ENCODE data around the gene NXN.
"Not testable (repeated sequence)": the region's sequence is repeated elsewhere in the genome, so short reads cannot be mapped to it uniquely, and the experiment has no call there.

NXN gene

DNA sequence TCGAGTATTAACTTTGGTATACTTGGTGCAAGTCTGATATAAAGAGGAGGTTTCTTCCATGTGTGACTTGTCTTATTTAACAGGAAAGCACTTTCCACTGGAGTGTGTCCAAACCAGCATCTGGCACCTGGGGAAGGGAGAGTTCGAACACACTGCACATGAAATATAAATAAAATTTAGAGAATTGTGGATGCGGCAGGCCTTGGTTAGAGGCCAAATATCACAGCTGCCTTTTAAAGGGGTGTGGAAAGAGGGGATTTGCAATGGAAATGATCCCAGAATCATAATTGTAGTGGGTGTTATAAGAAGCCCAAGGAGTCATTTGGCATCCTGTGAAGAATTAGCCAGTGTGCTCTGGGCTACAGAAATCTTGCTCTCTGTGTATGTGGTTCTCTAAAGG, 4.3 kb upstream of the NXN start:
- peaks cover 4% of the 10 kb centered on the region for H3K36me3 Mint-ChIP-seq (ENCODE audit: insufficient read depth)
- H3K27ac Mint-ChIP-seq (ENCODE audit: low read depth), result no peak overlapping the region
- H3K27me3 Mint-ChIP-seq, result no peaks in the 10 kb centered on the region
- no peak overlapping the region for H3K4me3 Mint-ChIP-seq
- DNase-seq (ENCODE audit: low spot score in 2 of 2) (no peak), ATAC-seq (replicated peaks; ENCODE audit: extremely low read depth, poor library complexity, severe bottlenecking) (no peak)
- no peaks in the 10 kb centered on the region for H3K9me3 Mint-ChIP-seq
- H3K4me1 Mint-ChIP-seq, result peaks cover 11% of the 10 kb centered on the region

DNA sequence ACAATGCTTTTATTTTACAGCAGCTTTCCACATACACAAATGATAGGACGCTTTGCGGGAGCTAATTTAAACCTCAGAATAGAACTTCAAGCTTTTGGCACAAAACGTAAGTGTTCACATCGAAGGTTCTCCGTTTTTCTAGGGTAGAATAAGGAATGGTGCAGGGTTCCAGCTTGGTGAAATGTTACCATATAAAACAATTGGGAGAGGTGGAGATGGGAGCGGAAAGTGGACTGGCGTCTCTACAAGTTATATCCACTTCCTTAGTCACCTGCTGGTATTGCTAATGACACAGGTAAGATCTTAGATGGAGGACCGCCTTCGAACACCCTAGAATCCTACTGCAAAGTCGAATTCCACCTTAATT, 1.7 kb upstream of the NXN start:
- no peak for ATAC-seq (replicated peaks; ENCODE audit: extremely low read depth, poor library complexity, severe bottlenecking)
- H3K9me3 Mint-ChIP-seq, result no peaks in the 10 kb centered on the region
- no peak for DNase-seq (ENCODE audit: low spot score in 2 of 2)
- H3K4me1 Mint-ChIP-seq, result peaks cover 17% of the 10 kb centered on the region
- peaks cover 4% of the 10 kb centered on the region for H3K36me3 Mint-ChIP-seq (ENCODE audit: insufficient read depth)
- no peak overlapping the region for H3K27ac Mint-ChIP-seq (ENCODE audit: low read depth)
- H3K4me3 Mint-ChIP-seq, result peak overlapping the region; percentile 73
- H3K27me3 Mint-ChIP-seq, result peaks cover 24% of the 10 kb centered on the region

DNA sequence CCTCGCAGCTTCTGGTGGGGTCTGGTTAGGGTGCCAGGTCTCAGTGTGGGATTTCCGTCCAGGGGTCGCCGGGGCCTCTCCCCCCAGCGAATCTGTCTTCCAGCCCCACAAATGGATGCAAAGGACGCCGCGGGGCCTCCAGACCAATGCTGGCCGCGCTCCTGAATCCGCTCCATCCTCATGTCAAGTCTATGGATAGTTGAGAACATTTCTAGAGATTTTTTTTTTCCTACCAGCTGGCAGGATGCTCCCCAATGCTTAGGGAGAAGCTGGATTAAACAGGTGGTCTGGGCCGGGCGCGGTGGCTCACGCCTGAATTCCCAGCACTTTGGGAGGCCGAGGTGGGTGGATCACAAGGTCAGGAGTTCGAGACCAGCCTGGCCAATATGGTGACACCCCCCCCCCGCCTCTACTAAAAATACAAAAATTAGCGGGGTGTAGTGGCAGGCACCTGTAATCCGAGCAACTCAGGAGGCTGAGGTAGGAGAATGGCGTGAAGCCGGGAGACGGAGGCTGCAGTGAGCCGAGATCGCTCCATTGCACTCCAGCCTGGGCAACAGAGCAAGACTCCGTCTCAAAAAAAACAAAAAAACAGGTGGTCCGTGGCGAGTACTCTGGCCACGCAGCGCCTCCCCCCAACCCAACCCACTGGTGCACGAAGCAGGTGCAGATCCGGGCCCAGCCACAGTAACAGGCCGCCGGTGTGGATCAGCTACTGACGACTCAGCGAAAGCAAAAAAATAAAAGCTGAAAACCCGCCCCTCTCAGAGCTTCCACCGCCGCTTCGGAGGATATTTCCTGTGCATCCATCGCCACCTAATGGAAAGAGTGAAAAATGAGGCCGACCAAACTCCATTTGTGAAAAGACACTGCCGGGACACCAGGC, 1.1 kb upstream of the NXN start:
- Mint-ChIP-seq H3K4me3 (peak overlapping the region; percentile 73), H3K27ac (ENCODE audit: low read depth) (no peak overlapping the region), H3K4me1 (peaks cover 17% of the 10 kb centered on the region), H3K27me3 (peaks cover 30% of the 10 kb centered on the region), H3K9me3 (no peaks in the 10 kb centered on the region), H3K36me3 (ENCODE audit: insufficient read depth) (peaks cover 4% of the 10 kb centered on the region)
- ATAC-seq (replicated peaks; ENCODE audit: extremely low read depth, poor library complexity, severe bottlenecking) (peak; percentile 82), DNase-seq (ENCODE audit: low spot score in 2 of 2) (peak; percentile 55 to 73)

DNA sequence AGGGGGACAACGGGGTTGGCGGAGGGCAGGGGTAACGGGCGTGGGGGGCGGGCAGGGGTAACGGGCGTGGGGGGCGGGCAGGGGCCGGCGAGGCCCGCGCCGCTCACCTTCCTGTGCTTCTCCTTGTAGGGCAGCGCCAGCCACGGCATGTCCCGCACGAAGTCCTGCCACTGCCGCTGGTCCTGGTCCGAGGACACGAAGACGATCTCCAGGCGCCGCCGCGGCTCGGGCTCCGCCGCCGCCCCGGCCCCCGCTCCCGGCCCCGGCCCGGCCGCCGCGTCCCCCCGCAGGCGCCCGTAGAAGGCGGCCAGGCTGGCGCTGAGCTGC, 401 bp downstream of the NXN start:
- no peak for ATAC-seq (replicated peaks; ENCODE audit: extremely low read depth, poor library complexity, severe bottlenecking)
- peaks cover 17% of the 10 kb centered on the region for H3K4me1 Mint-ChIP-seq

DNA sequence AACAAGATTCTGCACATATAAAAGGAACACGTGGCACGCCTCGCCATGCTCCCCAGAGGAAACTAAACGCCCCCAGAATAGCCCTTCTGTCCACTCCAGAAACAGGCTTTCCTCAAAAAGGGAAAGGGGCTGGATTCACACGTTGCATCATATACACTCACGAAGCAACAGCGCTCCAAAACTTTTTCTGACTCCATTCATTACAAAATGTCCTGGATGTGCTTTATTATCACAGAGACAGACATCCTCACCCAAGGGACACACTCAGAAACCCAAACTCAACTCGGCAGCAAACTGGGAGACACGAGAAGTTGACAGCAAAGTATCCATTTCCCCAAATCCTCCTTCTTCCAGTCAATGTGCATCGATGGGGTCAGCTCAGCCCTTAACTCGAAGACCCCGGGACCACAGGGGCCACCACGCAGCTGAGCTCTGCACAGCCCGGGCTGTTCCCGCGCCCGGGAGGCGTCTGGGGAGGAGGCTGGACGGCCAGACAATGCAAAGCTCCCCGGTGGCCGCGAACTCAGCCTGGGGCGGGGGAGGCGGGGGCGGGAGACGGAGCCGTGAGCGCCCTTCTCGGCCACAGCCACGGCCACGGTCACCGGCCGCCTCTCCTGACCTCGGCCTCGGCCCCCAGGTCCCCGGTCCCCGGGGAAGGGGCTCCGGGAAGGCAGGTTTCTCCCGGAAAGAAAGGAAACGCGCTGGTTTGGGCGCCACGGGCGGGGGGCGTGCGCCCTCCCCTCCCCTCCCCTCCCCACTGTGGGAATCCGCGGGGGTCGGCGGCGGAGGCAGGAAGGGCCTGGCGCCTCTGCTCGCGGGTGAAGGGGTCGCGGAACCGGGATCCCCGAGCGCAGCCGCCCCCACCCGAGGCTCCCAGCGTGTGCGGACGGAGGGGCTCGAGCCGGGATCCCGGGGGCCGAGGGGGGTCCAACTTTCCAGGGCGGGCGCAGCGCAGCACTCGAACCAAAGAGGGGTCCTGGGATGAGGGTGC, 1.2 kb downstream of the NXN start:
- H3K4me3 Mint-ChIP-seq, result peak overlapping the region; percentile 68
- ATAC-seq (replicated peaks; ENCODE audit: extremely low read depth, poor library complexity, severe bottlenecking) (no peak), DNase-seq (ENCODE audit: low spot score in 2 of 2) (no peak)
- H3K36me3 Mint-ChIP-seq (ENCODE audit: insufficient read depth), result peaks cover 4% of the 10 kb centered on the region
- H3K9me3 Mint-ChIP-seq, result no peaks in the 10 kb centered on the region
- peaks cover 17% of the 10 kb centered on the region for H3K4me1 Mint-ChIP-seq
- peaks cover 47% of the 10 kb centered on the region for H3K27me3 Mint-ChIP-seq
- no peak overlapping the region for H3K27ac Mint-ChIP-seq (ENCODE audit: low read depth)

More for the DNA sequence above, 401 bp downstream of the NXN start:
- H3K27ac Mint-ChIP-seq (ENCODE audit: low read depth), result no peak overlapping the region
- H3K4me3 Mint-ChIP-seq, result no peak overlapping the region
- H3K36me3 Mint-ChIP-seq (ENCODE audit: insufficient read depth), result peaks cover 4% of the 10 kb centered on the region
- H3K9me3 Mint-ChIP-seq, result no peaks in the 10 kb centered on the region
- no peak for DNase-seq (ENCODE audit: low spot score in 2 of 2)
- peaks cover 45% of the 10 kb centered on the region for H3K27me3 Mint-ChIP-seq

DNA sequence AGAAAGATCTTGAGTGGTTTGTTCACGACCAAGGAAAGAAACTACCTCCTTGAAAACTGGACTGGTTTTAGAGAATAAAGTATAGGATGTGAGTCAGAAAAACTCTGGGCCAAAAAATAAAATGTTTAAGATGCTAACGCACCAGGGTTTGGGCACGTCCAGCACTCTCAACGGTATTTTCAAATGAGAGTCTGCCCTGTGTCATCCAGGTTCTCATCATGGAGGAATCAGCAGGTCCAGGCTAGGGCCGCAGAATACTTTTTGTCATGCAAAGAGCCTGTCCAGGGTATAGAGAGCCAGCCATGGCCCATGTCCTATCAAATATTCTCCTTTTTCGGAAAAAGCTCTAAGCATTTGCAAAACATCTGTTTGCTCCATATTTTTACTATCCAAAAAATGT, 2.4 kb downstream of the NXN start:
- ATAC-seq (replicated peaks; ENCODE audit: extremely low read depth, poor library complexity, severe bottlenecking), result no peak
- Mint-ChIP-seq H3K27ac (ENCODE audit: low read depth) (no peak overlapping the region), H3K36me3 (ENCODE audit: insufficient read depth) (peaks cover 4% of the 10 kb centered on the region), H3K4me3 (no peak overlapping the region), H3K9me3 (no peaks in the 10 kb centered on the region), H3K4me1 (peaks cover 17% of the 10 kb centered on the region), H3K27me3 (peaks cover 47% of the 10 kb centered on the region)
- no peak for DNase-seq (ENCODE audit: low spot score in 2 of 2)

DNA sequence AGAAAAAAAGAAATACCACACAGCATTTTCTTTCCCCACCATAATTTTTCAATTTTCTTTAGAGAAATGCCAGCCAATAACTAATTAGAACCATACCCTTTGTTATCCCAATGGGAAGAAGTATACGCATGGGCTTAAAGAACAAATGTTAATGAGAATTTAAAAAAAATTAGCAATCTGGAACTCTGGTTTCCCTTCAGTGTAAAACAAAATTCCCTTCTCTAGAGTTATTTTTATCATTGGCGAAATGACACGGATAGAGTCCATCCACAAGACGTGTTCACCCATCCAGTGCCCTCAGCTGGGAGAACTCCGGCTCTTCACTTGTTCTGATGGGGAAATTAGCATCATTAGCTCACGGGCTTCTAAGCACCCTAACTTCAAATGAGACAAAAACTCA, 3.3 kb downstream of the NXN start:
- H3K9me3 Mint-ChIP-seq, result no peaks in the 10 kb centered on the region
- no peak overlapping the region for H3K27ac Mint-ChIP-seq (ENCODE audit: low read depth)
- H3K4me3 Mint-ChIP-seq, result no peak overlapping the region
- H3K27me3 Mint-ChIP-seq, result peaks cover 47% of the 10 kb centered on the region
- peaks cover 16% of the 10 kb centered on the region for H3K4me1 Mint-ChIP-seq
- H3K36me3 Mint-ChIP-seq (ENCODE audit: insufficient read depth), result peaks cover 4% of the 10 kb centered on the region
- ATAC-seq (replicated peaks; ENCODE audit: extremely low read depth, poor library complexity, severe bottlenecking) (no peak), DNase-seq (ENCODE audit: low spot score in 2 of 2) (no peak)

DNA sequence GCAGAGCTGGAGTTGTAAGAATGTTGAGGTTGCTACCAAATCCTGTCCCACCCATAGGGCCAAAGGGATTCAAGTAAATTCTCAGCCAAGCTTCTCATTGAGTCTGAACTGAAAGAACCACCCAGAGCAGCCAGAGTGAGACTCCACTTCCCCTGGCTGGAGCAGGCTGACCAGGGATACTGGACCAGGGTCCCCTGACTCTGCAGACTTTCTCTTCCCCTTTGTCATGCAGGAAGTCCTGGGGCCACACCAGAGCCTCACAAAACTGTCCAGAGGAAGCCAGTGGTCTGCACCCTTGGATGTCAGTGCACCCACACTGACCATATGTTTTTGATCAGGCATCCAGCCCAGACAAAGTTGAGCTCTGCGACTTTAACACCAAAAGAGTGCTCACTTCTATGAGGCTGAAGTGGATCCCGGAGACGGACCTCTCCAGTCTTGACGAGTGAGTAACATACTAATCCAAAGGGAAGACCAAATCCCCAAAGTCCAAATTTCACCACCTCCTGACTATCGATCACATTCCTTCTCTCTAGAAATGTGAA, 4.1 kb downstream of the NXN start:
- Mint-ChIP-seq H3K36me3 (ENCODE audit: insufficient read depth) (peaks cover 4% of the 10 kb centered on the region), H3K9me3 (no peaks in the 10 kb centered on the region), H3K4me3 (no peak overlapping the region), H3K27me3 (peaks cover 47% of the 10 kb centered on the region), H3K27ac (ENCODE audit: low read depth) (no peak overlapping the region), H3K4me1 (peaks cover 10% of the 10 kb centered on the region)
- ATAC-seq (replicated peaks; ENCODE audit: extremely low read depth, poor library complexity, severe bottlenecking) (no peak), DNase-seq (ENCODE audit: low spot score in 2 of 2) (no peak)

DNA sequence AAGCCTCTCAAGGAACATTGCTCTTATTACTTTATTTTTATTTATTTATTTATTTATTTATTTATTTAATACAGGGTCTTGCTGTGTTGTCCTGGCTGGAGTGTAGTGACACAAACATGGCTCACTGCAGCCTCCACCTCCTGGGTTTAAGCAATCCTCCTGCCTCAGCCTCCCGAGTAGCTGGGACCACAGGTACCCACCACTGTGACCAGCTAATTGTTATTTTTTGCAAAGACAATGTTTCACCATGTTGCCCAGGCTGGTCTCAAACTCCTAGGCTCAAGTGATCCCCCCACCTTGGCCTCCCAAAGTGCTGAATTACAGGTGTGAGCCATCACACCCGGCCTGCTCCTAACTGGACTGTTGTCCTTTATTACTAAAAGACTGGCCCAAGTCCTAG, 4.8 kb downstream of the NXN start:
- H3K4me3 Mint-ChIP-seq; DNase-seq (ENCODE audit: low spot score in 2 of 2); H3K9me3 Mint-ChIP-seq; H3K27ac Mint-ChIP-seq (ENCODE audit: low read depth); H3K4me1 Mint-ChIP-seq; H3K36me3 Mint-ChIP-seq (ENCODE audit: insufficient read depth); ATAC-seq (replicated peaks; ENCODE audit: extremely low read depth, poor library complexity, severe bottlenecking): not testable (repeated sequence)
- H3K27me3 Mint-ChIP-seq, result peaks cover 51% of the 10 kb centered on the region

DNA sequence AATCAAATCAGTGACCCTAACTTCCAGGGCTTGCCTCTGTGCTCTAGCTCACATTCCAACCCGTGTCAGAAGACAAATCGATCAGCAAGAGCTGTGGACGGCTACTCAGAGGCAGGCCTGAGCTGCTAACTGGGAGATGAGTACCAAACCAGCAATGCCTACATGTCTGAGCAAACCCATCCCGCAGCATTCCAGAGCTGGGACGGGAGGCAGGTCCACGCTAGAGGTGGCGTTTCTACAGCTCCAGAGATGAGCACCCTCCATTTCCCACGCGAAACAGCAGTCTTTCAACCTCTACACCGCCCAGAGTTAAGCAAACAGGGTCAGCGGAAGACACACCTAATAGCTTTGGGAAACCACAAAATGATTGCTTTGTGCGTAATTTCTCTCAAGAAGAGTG, 6.5 kb downstream of the NXN start:
- DNase-seq (ENCODE audit: low spot score in 2 of 2), result no peak
- no peak for ATAC-seq (replicated peaks; ENCODE audit: extremely low read depth, poor library complexity, severe bottlenecking)
- no peak overlapping the region for H3K27ac Mint-ChIP-seq (ENCODE audit: low read depth)

DNA sequence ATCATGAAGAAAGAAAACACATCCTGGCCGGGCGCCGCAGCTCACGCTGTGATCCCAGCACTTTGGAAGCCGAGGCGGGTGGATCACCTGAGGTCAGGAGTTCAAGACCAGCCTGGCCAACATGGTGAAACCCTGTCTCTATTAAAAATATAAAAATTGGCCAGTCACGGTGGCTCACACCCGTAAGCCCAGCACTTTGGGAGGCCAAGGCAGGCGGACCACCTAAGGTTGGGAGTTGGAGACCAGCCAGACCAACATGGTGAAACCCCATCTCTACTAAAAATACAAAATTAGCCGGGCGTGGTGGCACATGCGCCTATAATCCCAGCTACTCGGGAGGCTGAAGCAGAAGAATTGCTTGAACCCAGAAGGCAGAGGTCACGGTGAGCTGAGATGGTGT, 7.7 kb downstream of the NXN start:
- not testable (repeated sequence) for H3K4me3 Mint-ChIP-seq; H3K9me3 Mint-ChIP-seq; H3K36me3 Mint-ChIP-seq (ENCODE audit: insufficient read depth); H3K4me1 Mint-ChIP-seq; DNase-seq (ENCODE audit: low spot score in 2 of 2); H3K27ac Mint-ChIP-seq (ENCODE audit: low read depth); ATAC-seq (replicated peaks; ENCODE audit: extremely low read depth, poor library complexity, severe bottlenecking)
- peaks cover 62% of the 10 kb centered on the region for H3K27me3 Mint-ChIP-seq

More for the DNA sequence above, 6.5 kb downstream of the NXN start:
- no peak overlapping the region for H3K4me3 Mint-ChIP-seq
- peaks cover 63% of the 10 kb centered on the region for H3K27me3 Mint-ChIP-seq
- H3K9me3 Mint-ChIP-seq, result no peaks in the 10 kb centered on the region
- H3K4me1 Mint-ChIP-seq, result peaks cover 2% of the 10 kb centered on the region
- peaks cover 3% of the 10 kb centered on the region for H3K36me3 Mint-ChIP-seq (ENCODE audit: insufficient read depth)

DNA sequence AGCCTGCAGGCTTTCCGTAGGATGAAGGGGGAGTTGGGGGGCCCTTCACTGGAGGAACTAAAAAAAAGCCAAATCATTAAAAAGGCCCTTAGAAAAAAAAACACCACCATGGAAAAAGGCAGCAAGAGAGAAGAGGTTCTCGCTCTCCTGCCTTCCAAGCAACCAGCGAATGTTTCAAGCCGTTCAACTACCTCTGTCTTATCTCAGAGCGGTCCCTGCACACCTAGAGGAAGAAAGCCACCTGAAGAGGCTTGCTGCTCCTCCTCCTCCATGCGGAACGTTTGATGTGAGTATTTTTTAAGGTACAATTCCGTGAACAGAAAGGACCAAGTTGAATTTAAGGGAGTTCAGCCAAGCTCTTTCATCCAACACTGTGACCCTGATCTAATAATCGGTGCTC, 9.2 kb downstream of the NXN start:
- peaks cover 54% of the 10 kb centered on the region for H3K27me3 Mint-ChIP-seq
- no peaks in the 10 kb centered on the region for H3K4me1 Mint-ChIP-seq
- no peak overlapping the region for H3K27ac Mint-ChIP-seq (ENCODE audit: low read depth)
- DNase-seq (ENCODE audit: low spot score in 2 of 2) (no peak), ATAC-seq (replicated peaks; ENCODE audit: extremely low read depth, poor library complexity, severe bottlenecking) (no peak)
- no peak overlapping the region for H3K4me3 Mint-ChIP-seq
- peaks cover 3% of the 10 kb centered on the region for H3K36me3 Mint-ChIP-seq (ENCODE audit: insufficient read depth)
- H3K9me3 Mint-ChIP-seq, result no peaks in the 10 kb centered on the region

All from central memory CD8-positive, alpha-beta T cell (primary cell).